ENCODE measurements around the gene PIK3R3.

DNA sequence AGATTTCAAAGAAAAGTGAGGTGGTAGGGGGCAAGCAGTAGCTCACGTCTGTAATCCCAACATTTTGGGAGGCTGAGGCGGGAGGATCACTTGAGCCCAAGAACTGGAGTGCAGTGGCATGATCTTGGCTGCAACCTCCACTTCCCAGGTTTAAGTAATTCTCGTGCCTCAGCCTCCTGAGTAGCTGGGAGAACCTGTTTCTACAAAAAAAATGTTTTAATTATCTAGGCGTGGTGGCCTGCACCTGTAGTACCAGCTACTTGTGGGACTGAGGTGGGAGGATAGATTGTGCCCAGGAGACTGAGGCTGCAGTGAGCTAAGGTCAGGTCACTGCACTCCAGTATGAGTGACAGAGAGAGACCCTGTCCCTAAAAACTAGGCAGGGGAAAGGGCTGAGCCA lies 39.9 kb upstream of the PIK3R3 start:
- TF ChIP-seq, protein P1, sequence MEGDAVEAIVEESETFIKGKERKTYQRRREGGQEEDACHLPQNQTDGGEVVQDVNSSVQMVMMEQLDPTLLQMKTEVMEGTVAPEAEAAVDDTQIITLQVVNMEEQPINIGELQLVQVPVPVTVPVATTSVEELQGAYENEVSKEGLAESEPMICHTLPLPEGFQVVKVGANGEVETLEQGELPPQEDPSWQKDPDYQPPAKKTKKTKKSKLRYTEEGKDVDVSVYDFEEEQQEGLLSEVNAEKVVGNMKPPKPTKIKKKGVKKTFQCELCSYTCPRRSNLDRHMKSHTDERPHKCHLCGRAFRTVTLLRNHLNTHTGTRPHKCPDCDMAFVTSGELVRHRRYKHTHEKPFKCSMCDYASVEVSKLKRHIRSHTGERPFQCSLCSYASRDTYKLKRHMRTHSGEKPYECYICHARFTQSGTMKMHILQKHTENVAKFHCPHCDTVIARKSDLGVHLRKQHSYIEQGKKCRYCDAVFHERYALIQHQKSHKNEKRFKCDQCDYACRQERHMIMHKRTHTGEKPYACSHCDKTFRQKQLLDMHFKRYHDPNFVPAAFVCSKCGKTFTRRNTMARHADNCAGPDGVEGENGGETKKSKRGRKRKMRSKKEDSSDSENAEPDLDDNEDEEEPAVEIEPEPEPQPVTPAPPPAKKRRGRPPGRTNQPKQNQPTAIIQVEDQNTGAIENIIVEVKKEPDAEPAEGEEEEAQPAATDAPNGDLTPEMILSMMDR (IDR thresholded peaks at IDR 0.05): no peak
- no peak for TF ChIP-seq POLR2A (IDR thresholded peaks at IDR 0.05)

Measured in thyroid gland (tissue), 4 donors.